Neural progenitor cell (in vitro differentiated cells): Measurements from ENCODE around the gene XPO4. TPM values are rescaled to one million over a fixed set of nuclear protein-coding genes. Genes with fewer than 3 reads are reported as not detected.

Experiments used
- DNase-seq: peaks from one replicate; pipeline ENCODE4 v3.0.0-alpha.2; 2016; ENCODE audit warnings: low spot score
- H2AFZ ChIP-seq: fragments of 200-600 bp; sonication (generic); replicated peaks from 2 replicates; pipeline ENCODE4 v1.6.1; 2016; ENCODE audit warnings: antibody characterized with exemption
- H3F3A ChIP-seq: fragments of 200-600 bp; sonication (generic); 2 replicates; pipeline ENCODE4 v1.6.1; 2016; ENCODE audit warnings: antibody characterized with exemption, low read depth
- H3K27ac ChIP-seq: fragments of 200-600 bp; sonication (generic); 2 replicates; pipeline ENCODE4 v1.5.1; 2016; ENCODE audit warnings: mild to moderate bottlenecking
- H3K27me3 ChIP-seq: fragments of 200-600 bp; sonication (generic); 2 replicates; pipeline ENCODE4 v1.6.1; 2016; ENCODE audit warnings: mild to moderate bottlenecking, moderate library complexity
- H3K36me3 ChIP-seq: fragments of 200-600 bp; sonication (generic); 2 replicates; pipeline ENCODE4 v1.5.1; 2016
- H3K4me1 ChIP-seq: fragments of 200-600 bp; sonication (generic); 2 replicates; pipeline ENCODE4 v1.6.1; 2016; ENCODE audit warnings: mixed run types
- H3K4me2 ChIP-seq: fragments of 200-600 bp; sonication (generic); 2 replicates; pipeline ENCODE4 v1.6.1; 2016
- H3K4me3 ChIP-seq: fragments of 200-600 bp; sonication (generic); 2 replicates; pipeline ENCODE4 v1.5.1; 2016
- H3K79me2 ChIP-seq: fragments of 200-600 bp; sonication (generic); 2 replicates; pipeline ENCODE4 v1.6.1; 2016; ENCODE audit warnings: low read depth
- H3K9ac ChIP-seq: fragments of 200-600 bp; sonication (generic); 2 replicates; pipeline ENCODE4 v1.6.1; 2016
- H3K9me3 ChIP-seq: fragments of 200-600 bp; sonication (generic); 2 replicates; pipeline ENCODE4 v1.5.1; 2016; ENCODE audit warnings: low read depth
- H4K20me1 ChIP-seq: fragments of 200-600 bp; sonication (generic); 2 replicates; pipeline ENCODE4 v1.6.1; 2016; ENCODE audit warnings: low read depth
- H3K27ac Mint-ChIP-seq: 3 replicates; pipeline ENCODE4 v1.8.0; 2021; ENCODE audit warnings: mixed read lengths
- H3K27me3 Mint-ChIP-seq: 2 replicates; pipeline ENCODE4 v1.8.0; 2022; ENCODE audit warnings: low read depth, mild to moderate bottlenecking, inconsistent platforms, moderate library complexity, mixed read lengths; ENCODE audit not compliant: insufficient read depth
- H3K36me3 Mint-ChIP-seq: 3 replicates; pipeline ENCODE4 v1.8.0; 2021; ENCODE audit warnings: mixed read lengths
- H3K4me1 Mint-ChIP-seq: 3 replicates; pipeline ENCODE4 v1.8.0; 2021; ENCODE audit warnings: mixed read lengths
- H3K4me3 Mint-ChIP-seq: 3 replicates; pipeline ENCODE4 v1.8.0; 2021; ENCODE audit warnings: mild to moderate bottlenecking, moderate library complexity, mixed read lengths
- H3K9me3 Mint-ChIP-seq: 3 replicates; pipeline ENCODE4 v1.8.0; 2020; ENCODE audit warnings: mixed read lengths
- EZH2 ChIP-seq: fragments of 200-600 bp; sonication (generic); IDR thresholded peaks from 2 replicates; pipeline ENCODE4 v1.6.1; 2017; ENCODE audit warnings: antibody characterized with exemption, mild to moderate bottlenecking, moderate library complexity
- EZH2phosphoT487 ChIP-seq: fragments of 200-600 bp; sonication (generic); IDR thresholded peaks from 2 replicates; pipeline ENCODE4 v1.6.1; 2017; ENCODE audit warnings: antibody characterized with exemption
- total RNA-seq: library from RNA; depleted of rRNA; stranded (reverse); fragments of >200 nt; gene quantifications from 2 replicates; pipeline ENCODE4 v1.2.3, GENCODE V29; 2015; ENCODE audit warnings: low replicate concordance
- TF ChIP-seq, protein P1 (sequence below): fragments of 200-600 bp; sonication (generic); IDR thresholded peaks from 2 replicates; pipeline ENCODE4 v1.5.1; 2017; ENCODE audit warnings: antibody characterized with exemption, mild to moderate bottlenecking

The XPO4 gene
- total RNA-seq, 1 donor from 2014 or later, result 44.9 TPM

DNA sequence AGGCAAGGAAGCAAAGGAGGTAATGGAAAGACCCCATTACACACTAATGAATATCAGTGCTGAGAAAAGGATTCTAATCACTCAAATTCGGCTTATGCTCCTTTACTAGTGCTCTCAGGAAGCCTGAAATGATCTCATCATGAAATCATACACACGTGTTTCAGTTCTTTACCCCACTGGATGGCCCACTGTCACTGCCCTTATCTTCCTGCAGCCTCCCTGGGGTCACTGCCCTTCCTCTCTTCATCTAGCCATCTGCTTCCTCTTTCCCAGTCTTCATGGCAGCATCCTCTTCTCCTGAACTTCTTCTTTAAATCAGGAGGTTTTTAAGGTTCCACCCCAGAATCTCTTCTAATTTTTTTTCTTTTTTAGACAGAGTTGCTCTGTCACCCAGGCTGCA is 100.8 kb downstream of the XPO4 start:
- no peak overlapping the region for H3K4me3 ChIP-seq
- no peak overlapping the region for H3K9ac ChIP-seq
- Mint-ChIP-seq H3K4me3 (no peak overlapping the region), H3K9me3 (no peaks in the 10 kb centered on the region), H3K4me1 (no peaks in the 10 kb centered on the region), H3K27me3 (no peaks in the 10 kb centered on the region), H3K36me3 (peaks cover 9% of the 10 kb centered on the region), H3K27ac (no peak overlapping the region)
- no peaks in the 10 kb centered on the region for H3K79me2 ChIP-seq
- H3K4me2 ChIP-seq, result no peak overlapping the region
- TF ChIP-seq, protein P1, sequence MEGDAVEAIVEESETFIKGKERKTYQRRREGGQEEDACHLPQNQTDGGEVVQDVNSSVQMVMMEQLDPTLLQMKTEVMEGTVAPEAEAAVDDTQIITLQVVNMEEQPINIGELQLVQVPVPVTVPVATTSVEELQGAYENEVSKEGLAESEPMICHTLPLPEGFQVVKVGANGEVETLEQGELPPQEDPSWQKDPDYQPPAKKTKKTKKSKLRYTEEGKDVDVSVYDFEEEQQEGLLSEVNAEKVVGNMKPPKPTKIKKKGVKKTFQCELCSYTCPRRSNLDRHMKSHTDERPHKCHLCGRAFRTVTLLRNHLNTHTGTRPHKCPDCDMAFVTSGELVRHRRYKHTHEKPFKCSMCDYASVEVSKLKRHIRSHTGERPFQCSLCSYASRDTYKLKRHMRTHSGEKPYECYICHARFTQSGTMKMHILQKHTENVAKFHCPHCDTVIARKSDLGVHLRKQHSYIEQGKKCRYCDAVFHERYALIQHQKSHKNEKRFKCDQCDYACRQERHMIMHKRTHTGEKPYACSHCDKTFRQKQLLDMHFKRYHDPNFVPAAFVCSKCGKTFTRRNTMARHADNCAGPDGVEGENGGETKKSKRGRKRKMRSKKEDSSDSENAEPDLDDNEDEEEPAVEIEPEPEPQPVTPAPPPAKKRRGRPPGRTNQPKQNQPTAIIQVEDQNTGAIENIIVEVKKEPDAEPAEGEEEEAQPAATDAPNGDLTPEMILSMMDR, result no peak
- no peak for TF ChIP-seq EZH2phosphoT487
- no peak for TF ChIP-seq EZH2
- H3K27me3 ChIP-seq, result no peaks in the 10 kb centered on the region
- peaks cover 4% of the 10 kb centered on the region for H3K36me3 ChIP-seq
- H3K4me1 ChIP-seq, result no peaks in the 10 kb centered on the region
- H4K20me1 ChIP-seq, result no peaks in the 10 kb centered on the region
- H2AFZ ChIP-seq, result no peak overlapping the region
- no peak for DNase-seq
- peaks cover 5% of the 10 kb centered on the region for H3F3A ChIP-seq
- no peak overlapping the region for H3K27ac ChIP-seq
- H3K9me3 ChIP-seq, result no peaks in the 10 kb centered on the region

DNA sequence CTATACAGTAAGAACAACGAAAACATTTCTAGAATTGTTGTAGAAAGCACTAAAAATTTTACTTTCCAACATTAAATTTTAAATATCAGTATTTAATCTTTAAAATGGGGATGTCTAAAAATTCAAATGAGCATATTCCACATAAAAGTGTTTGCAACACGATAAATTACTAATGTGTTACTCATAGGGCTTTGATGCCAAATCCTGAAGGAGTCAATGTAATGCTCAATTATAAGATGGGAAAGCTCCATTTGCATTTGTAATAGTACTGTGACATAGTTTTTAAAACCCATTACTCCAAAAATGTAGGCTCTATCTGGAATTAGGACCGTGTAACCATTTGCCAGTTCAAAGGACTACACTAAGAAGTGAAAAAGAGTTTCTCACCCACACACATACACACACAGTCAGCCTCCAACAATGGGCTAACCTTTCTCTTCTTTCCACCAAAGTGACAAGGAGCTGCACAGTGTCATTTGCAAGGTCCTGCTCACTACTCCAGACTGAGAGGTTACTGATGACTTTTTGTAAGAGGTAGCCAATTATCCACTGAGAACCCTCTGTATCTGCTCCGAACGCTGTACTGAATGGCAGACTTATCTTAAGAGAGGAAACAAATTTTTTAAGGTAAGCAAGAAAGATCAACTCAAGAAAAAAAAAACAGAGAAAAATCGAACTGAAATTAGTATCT is 102.7 kb downstream of the XPO4 start:
- Histone ChIP-seq H3K27me3 (no peaks in the 10 kb centered on the region), H4K20me1 (no peaks in the 10 kb centered on the region), H3K79me2 (no peaks in the 10 kb centered on the region), H3K36me3 (peaks cover 3% of the 10 kb centered on the region), H3K4me2 (no peak overlapping the region), H2AFZ (no peak overlapping the region), H3F3A (no peaks in the 10 kb centered on the region), H3K4me3 (no peak overlapping the region), H3K9ac (no peak overlapping the region), H3K27ac (no peak overlapping the region), H3K4me1 (no peaks in the 10 kb centered on the region), H3K9me3 (no peaks in the 10 kb centered on the region)
- Mint-ChIP-seq H3K4me3 (no peak overlapping the region), H3K36me3 (peaks cover 6% of the 10 kb centered on the region), H3K27me3 (no peaks in the 10 kb centered on the region), H3K9me3 (no peaks in the 10 kb centered on the region), H3K27ac (no peak overlapping the region), H3K4me1 (no peaks in the 10 kb centered on the region)
- TF ChIP-seq EZH2 (no peak), EZH2phosphoT487 (no peak)
- TF ChIP-seq, protein P1, result no peak
- no peak for DNase-seq

DNA sequence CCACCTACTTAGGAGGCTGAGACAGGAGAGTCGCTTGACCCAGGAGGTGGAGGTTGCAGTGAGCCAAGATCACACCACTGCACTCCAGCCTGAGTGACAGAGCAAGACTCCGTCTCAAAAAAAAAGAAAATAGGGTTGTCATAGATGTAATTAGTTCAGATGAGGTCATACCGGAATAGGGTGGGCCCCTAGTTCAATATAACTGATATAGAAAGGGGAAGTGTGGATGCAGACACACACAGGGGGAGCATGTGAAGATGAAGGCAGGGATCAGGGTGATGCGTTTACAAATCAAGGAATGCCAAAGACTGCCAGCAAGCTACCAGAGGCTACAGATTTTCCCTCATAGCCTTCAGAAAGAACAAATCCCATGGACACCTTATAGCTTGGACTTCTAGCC is 104.5 kb downstream of the XPO4 start:
- no peaks in the 10 kb centered on the region for H3K79me2 ChIP-seq
- Mint-ChIP-seq H3K36me3 (peaks cover 10% of the 10 kb centered on the region), H3K27ac (no peak overlapping the region), H3K27me3 (no peaks in the 10 kb centered on the region), H3K4me1 (no peaks in the 10 kb centered on the region), H3K4me3 (no peak overlapping the region), H3K9me3 (no peaks in the 10 kb centered on the region)
- no peak overlapping the region for H3K27ac ChIP-seq
- H3K4me1 ChIP-seq, result no peaks in the 10 kb centered on the region
- no peak overlapping the region for H3K4me3 ChIP-seq
- H3K27me3 ChIP-seq, result no peaks in the 10 kb centered on the region
- no peak overlapping the region for H2AFZ ChIP-seq
- peaks cover 5% of the 10 kb centered on the region for H3K36me3 ChIP-seq
- H3K9me3 ChIP-seq, result no peaks in the 10 kb centered on the region
- no peak for DNase-seq
- H3F3A ChIP-seq, result no peaks in the 10 kb centered on the region
- TF ChIP-seq, protein P1, result no peak
- TF ChIP-seq EZH2 (no peak), EZH2phosphoT487 (no peak)
- H3K9ac ChIP-seq, result no peak overlapping the region
- H4K20me1 ChIP-seq, result no peaks in the 10 kb centered on the region
- H3K4me2 ChIP-seq, result no peak overlapping the region
